HL-60/S4 treated with retinoic acid at 250 ng/mL for 4 days and 3 days (cell line): ENCODE results near the gene MYH11.
"Not testable (repeated sequence)": the region's sequence is repeated elsewhere in the genome, so short reads cannot be mapped to it uniquely, and the experiment has no call there.

Experiments
- in situ Hi-C: fragments of 300-500 bp; cut with MboI; formaldehyde crosslinking; loops from 2 replicates; pipeline ENCODE4 v1.7.0; 2022; ENCODE audit warnings: low sequenced_read_pairs

The MYH11 gene

GRCh38 chr16:15846510-15846909, 10.3 kb downstream of the MYH11 start:
- in situ Hi-C loops = no loop called here

GRCh38 chr16:15843635-15844279, 13.1 kb downstream of the MYH11 start:
- in situ Hi-C loops = no loop called here

GRCh38 chr16:15839204-15839603, 17.6 kb downstream of the MYH11 start:
- in situ Hi-C loops = not testable (repeated sequence)

GRCh38 chr16:15837761-15838160, 19.1 kb downstream of the MYH11 start:
- in situ Hi-C loops = no loop called here

- in situ Hi-C loops = no loop called here
Observed at GRCh38 chr16:15836965-15837611, 19.7 kb downstream of the MYH11 start.

GRCh38 chr16:15836074-15836473, 20.8 kb downstream of the MYH11 start:
- in situ Hi-C loops = no loop called here

GRCh38 chr16:15835136-15835878, 21.5 kb downstream of the MYH11 start:
- in situ Hi-C loops = no loop called here

- in situ Hi-C loops = no loop called here
Observed at GRCh38 chr16:15834502-15834901, 22.3 kb downstream of the MYH11 start.

GRCh38 chr16:15833541-15833940, 23.3 kb downstream of the MYH11 start:
- in situ Hi-C loops = no loop called here

- in situ Hi-C loops = no loop called here
Observed at GRCh38 chr16:15832241-15832640, 24.6 kb downstream of the MYH11 start.

- in situ Hi-C loops = no loop called here
Observed at GRCh38 chr16:15830832-15831451, 25.9 kb downstream of the MYH11 start.

GRCh38 chr16:15829460-15829859, 27.4 kb downstream of the MYH11 start:
- in situ Hi-C loops = no loop called here

- in situ Hi-C loops = no loop called here
Observed at GRCh38 chr16:15827709-15828343, 29.0 kb downstream of the MYH11 start.

GRCh38 chr16:15827299-15827698, 29.5 kb downstream of the MYH11 start:
- in situ Hi-C loops = no loop called here

GRCh38 chr16:15825750-15826305, 31.0 kb downstream of the MYH11 start:
- in situ Hi-C loops = no loop called here

GRCh38 chr16:15822957-15823356, 33.9 kb downstream of the MYH11 start:
- in situ Hi-C loops = no loop called here

- in situ Hi-C loops = no loop called here
Observed at GRCh38 chr16:15820837-15821236, 36.0 kb downstream of the MYH11 start.

GRCh38 chr16:15819046-15819445, 37.8 kb downstream of the MYH11 start:
- in situ Hi-C loops = no loop called here

GRCh38 chr16:15817446-15817845, 39.4 kb downstream of the MYH11 start:
- in situ Hi-C loops = no loop called here

- in situ Hi-C loops = no loop called here
Observed at GRCh38 chr16:15816228-15816627, 40.6 kb downstream of the MYH11 start.

GRCh38 chr16:15812401-15812750, 44.5 kb downstream of the MYH11 start:
- in situ Hi-C loops = not testable (repeated sequence)
